ACHN (cell line): Measurements from ENCODE around the gene MAN1A1.

Experiments used
- DNase-seq: peaks from one replicate; pipeline ENCODE4 v3.0.0-alpha.2; 2015
- in situ Hi-C: cut with HindIII; loops from 2 replicates; pipeline ENCODE4 v1.10.0; 2017; ENCODE audit warnings: low sequenced_read_pairs, low pct_ligation_motif_present, low pct_unique_long_range_greater_than_20kb

MAN1A1 gene

DNA sequence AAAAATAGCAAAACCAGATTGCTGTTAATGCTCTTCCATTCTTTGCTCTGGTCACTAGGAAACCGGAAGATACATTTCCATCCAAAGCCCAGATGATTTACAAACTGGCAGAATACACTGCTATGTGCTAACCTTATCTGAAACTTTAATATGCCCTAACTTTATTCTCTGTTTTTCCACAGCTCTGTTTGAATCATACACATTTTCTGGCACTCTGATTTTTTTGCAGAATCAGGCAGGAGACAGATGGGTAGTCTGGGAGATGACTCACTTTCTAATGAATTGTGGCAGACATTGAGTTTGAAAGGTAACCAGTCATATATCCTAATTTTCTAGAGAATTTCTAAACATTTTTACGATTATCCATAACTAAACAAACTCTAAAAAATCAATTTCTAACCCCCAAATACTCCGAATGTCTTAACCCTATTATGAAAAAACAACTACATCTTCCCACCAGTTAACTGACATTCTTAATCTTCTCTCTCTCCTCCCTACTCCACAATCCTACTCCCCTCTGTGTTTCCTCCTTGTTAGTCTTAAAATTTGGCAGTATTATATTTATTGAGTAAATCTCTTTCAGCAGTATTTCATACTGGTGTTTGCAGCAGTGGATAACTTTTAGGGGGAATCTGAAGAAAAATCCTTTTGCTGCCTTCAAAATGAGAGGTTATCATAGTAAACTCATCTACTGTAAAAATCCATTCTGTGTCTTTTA, 63.5 kb downstream of the MAN1A1 start:
- DNase-seq = no peak
- in situ Hi-C loops = no loop called here

DNA sequence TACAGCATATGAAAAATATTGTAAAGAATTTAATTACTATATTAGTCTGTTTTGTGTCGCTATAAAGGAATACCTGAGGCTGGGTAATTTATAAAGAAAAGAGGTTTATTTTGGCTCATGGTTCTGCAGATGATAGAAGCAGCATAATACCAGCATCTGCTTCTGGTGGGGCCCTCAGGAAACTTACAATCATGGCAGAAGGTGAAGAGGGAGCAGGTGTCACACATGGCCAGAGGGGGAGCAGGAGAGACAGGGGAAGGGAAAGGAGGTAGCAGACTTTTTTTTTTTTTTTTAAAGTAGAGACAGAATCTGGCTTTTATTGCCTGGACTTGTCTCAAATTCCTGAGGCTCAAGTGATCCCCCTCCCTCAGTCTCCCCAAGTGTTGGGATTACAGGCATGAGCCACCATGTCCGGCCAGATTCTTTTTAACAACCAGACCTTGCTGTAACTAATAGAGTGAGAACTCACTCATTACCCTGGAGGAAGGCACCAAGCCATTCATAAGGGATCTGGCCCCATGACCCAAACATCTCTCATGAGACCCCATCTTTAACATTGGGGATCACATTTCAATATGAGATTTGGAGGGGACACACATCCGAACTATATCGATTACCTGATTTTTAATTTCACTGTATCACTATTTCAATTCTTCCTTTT, 64.6 kb downstream of the MAN1A1 start:
- in situ Hi-C loops = no loop called here
- peak; percentile 33 for DNase-seq

DNA sequence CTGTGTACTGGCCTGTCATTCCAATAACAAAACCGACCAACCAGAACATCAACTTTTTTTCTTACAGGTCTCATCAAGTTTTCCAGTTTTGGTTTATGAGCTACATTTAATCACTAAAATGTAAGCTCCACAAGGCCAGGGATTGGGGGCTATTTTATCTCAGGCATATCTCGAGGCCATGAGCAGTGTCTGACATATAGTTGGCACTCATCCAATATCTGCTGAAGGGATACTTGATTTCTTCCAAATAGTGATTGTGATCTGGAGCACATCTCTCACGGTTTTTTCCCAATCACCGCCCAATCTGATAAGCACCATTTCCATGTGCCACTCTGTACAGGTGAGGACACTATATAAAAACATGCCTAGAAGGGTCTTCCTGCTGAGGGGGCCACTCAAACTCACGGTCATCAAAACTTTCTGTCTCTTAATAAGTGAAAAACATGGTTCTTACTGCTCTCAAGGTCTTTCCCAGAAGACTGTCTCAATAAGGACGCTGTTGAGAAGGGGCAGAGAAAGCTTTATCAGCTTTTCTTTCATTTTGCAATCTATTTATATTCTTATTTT, 65.5 kb downstream of the MAN1A1 start:
- no peak for DNase-seq
- in situ Hi-C loops = no loop called here

DNA sequence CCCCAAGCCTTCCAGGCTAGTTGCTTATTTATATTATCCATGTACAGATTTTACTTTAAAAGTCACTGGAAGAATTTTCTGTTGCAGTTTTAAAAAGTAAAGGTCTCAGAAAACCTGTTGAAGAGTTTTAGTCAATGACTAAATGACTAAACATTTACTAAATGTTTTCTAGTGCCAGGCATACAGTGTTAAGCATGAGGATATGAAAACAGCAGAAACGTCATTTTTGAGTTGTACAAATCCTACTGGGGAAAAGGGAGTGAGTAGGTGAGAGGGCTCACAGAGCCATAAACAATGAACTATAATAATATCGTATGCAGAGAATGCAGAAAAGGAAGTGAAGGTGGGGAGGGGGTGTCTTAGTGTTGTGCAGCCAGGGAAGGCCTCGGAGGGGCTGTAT, 66.3 kb downstream of the MAN1A1 start:
- in situ Hi-C loops = no loop called here
- DNase-seq = peak; percentile 17

DNA sequence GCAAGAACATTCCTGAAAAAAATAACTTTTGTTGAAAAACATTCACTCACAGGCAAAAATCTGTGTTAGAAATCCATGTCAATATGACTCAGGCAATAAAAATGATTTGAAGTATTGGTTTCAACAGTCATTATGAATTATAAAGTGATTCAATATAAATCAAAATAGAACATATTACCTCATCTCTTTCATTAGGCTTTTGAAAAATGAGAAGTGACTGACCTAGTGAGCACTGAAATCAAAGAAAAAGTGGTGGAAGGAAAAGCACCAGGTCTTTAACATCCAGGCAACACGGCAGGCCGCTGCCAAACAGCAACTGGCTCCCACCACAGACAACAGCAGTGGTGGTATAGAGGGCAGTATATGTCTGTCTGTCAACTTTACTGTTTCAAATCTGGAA, 68.9 kb downstream of the MAN1A1 start:
- DNase-seq = no peak
- in situ Hi-C loops = no loop called here

DNA sequence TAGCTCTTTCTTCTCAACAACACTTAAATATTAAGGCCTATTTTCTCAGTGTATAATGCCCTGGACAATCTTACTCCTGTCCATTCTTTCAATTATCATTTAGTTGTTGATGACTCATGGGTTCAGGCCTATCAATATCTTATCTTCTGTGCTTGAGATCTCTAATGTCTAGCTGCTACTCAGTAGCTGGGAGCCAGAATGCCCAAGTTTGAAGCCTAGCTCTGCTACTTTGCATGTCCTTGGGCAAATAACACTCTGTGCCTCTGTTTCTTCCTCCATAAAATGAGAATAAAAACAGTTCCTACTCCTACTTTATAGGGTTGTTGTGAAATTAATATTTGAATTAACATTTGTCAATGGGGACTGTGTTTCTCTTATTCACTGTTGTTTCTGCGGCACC, 69.5 kb downstream of the MAN1A1 start:
- DNase-seq = no peak
- in situ Hi-C loops = no loop called here

DNA sequence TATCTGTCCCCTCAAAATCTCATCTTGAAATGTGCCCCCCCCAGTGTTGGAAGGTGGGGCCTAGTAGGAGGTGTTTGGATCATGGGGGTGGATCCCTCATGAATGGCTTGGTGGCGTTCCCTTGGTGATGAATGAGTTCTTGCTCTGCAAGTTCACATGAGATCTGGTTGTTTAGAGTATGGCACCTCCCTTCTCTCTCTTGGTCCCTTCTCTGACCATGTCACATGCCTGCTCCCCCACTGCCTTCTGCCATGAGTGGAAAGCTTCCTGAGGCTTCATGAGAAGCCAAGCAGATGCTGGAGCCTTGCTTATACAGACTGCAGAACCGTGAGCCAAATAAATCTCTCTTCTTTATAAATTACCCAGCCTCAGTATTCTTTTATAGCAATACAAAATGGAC, 70.9 kb downstream of the MAN1A1 start:
- DNase-seq = no peak
- in situ Hi-C loops = no loop called here

DNA sequence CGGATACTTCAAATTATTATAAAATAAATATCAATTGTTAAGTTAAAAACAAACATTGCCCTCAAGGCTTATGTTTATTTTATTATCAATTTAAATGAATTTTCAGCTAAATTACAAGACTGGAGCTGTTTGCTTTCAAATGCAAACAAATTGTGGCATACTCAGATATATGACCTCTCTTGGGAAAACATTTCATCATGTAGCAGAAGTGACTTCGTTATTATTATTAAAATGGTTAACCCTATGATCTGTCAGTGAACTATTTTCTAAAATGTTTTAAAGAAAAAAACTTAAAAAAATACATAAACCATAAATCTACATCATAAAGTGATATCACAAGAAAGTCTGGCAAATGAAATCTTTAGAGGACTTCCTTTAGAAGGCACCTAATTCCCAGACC, 72.5 kb downstream of the MAN1A1 start:
- in situ Hi-C loops = no loop called here
- DNase-seq = no peak

DNA sequence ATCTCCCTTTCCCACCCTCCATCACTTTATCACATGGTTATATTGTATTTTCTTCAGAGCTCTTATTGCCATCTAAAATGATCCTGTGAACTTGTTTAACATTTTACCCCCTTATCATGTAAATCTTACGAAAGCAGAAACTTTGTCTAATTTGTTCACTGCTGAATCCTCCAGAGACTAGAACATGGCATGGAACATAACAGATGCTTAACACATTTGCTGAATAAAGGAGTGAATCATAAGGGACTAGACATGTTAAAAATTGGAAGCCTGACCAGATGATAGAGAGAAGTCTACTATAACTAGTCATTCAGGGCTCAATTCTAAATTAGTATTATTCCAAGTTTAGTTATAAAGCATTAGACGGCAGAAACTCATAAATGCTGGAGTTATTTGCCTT, 73.3 kb downstream of the MAN1A1 start:
- in situ Hi-C loops = no loop called here

DNA sequence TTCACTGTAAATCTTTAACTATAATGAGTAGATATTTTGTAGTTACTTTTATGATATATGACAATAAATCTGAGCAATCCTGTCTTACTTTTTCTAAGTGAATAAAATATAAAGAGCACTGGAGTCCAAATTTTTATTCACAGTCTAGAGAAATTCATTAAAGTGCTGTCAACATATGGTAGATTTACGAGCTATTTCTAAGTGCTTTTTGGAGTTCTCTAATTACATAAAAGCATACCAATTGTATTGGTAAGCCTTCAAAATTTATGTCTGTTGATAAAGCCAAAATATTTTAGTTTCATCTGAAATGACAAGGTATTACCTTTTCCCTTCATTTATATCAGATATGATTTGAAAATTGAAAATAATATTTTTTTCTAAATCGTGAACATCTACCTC, 75.4 kb downstream of the MAN1A1 start:
- in situ Hi-C loops = no loop called here
- no peak for DNase-seq

More for the DNA sequence above, 73.3 kb downstream of the MAN1A1 start:
- DNase-seq = no peak

DNA sequence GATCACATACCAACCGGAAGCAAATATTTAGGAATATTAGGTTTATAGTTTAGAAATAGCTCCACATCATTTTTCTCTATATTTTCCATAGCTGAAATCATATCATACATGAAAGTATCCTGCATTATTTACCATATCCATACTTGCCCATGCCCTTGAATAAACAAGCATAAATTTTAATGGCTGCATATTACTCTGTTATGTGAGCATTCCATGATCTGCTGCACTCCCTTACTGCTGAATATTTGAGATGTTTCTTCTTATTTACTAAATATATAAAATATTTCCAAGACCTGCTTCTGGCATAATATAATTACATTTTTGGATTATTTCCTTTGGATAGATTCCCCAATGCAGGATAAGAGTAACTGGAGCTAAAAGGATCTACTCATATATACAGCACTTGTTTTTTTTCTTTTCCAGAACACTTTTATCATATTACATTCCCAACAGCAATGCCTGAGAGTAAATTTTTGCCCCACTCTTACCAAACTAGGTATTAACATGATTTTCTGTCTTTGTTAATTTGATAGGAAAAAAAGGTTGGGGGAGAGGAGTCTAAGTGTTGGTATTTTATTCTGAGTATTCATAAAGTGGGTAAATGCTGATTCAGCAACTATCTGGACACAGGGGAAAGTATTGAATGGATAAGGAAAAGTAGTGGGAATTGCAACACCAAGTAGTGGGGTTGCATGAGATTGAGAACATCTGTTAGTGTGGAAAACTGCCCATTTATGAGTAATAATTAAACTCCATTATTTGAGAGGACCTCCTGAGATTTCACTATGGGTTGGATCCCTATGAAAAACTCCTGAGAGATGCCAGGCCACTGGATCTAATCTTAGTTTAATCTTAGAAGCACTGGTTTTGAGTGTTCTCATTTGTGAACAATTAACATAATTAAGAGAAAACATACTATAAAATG, 76.0 kb downstream of the MAN1A1 start:
- in situ Hi-C loops = no loop called here
- no peak for DNase-seq

DNA sequence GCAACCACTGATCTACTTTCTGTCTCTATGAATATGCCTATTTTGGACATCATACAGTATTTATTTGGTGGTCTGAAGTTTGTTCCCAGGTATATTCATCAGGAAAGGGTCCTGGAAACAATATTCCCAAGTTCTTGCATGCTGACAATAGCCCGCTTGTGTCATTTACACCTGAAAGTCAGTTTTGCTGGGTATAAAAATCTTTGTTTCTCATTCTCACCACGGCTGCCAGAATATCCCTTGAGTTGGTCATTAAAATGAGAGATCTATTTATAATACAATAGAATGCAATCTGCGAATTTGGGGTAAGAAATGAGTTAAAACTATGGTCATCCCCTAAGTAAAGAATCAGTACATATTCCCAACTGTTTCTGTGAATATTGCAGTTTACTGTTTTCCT, 79.0 kb downstream of the MAN1A1 start:
- in situ Hi-C loops = no loop called here
- no peak for DNase-seq

DNA sequence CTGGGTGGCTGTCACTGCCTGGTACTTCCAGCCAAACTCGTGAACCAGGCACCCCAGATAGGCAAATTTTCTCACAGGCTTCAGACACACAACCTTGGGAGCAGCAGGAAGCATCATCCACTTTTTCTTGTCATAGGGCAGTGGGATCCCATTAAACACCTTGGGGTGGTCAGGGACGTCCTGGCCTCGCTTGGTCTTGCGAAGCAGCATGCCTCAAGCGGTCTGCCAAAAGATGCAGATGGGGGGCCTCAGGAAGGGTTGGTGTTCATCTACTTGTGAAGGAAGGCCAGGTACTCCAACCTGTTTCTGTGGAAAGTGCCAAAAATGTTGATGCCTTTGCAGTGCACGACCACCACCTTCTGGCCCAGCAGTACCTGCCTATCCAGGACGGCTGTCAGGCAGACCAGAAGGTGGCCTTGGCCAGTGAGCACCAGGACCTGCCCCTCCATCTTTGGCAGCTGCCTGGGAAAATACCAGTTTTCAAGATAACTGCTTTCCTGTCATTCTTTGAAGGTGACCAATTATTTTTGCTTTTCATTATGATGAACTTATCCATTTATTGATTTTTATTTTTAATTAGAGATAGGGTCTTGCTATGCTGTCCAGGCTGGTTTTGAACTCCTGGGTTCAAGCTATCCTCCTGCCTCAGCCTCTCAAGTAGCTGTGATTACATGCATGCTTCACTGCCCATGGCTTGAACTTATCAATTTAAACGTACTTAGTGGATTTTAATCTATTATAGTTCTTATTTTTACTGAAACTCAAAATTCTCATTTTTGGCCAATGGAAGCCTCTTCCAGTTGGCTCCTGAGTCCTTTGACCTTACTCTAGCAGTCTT, 80.1 kb downstream of the MAN1A1 start:
- DNase-seq = no peak
- in situ Hi-C loops = no loop called here

DNA sequence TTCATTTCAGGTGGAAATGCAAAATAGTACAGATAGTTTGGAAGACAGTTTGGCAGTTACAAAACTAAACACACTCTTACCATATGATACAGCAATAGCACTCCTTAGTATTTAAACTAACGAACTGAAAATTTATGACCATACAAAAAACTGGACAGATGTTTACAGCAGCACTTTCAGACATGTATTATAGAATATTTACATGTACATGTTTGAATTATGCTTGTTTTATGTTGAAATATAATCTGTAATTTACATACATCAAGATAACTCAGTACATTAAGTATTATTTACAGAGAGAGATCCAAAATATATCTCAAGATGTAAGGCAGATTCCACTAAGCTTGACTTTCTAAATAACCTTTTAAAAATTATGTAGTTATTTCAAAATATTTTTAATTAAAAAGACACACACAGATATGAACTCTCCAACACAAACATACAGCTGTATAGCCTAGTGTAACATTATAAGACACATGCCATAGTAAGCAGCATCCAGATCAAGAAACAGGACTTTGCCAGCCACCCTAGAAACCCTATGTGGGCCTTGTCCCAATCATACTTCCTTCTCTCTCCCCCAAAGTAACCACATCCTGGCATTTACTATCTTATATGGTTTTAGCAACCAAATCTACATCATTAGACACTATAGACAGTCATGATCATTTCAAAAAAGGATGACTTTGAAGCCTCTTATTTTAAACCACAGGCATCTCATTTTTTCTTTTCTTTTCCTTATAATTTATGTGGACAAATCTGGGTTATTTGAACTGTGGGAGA, 82.2 kb downstream of the MAN1A1 start:
- in situ Hi-C loops = no loop called here
- DNase-seq = no peak

DNA sequence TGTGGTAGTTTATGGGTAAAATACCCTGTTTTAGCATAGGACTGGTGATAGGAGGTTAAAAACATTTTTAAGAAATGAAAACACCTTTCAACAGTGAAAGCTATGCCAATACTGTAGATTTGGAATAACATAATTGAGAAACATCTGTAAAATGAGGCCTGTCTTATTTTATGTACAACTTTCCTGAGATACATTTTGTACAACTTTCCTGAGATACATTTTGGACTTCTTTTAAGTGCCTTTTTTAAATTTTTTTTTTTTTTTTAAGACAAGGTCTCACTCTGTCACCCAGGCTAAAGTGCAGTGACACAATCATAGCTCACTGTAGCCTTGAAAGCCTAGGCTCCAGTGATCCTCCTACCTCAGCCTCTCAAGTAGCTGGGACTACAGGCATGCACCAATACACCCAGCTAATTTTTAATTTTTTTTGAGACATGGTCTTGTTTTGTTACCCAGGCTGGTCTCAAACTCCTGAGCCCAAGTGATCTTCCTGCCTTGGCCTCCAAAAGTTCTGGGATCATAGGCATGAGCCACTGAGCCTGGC, 84.6 kb downstream of the MAN1A1 start:
- DNase-seq = no peak
- in situ Hi-C loops = no loop called here

DNA sequence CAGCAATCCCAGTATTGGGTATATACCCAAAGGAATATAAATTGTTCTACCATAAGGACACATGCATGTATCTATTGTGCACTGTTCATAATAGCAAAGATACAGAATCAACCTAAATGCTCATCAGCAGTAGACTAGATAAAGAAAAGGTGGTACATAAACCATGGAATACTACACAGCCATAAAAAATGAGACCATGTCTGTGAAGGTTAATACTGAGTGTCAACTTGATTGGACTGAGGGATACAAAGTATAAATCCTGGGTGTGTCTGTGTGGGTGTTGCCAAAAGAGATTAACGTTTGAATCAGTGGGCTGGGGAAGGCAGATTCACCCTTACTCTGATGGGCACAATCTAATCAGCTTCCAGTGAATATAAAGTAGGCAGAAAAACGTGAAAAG, 86.9 kb downstream of the MAN1A1 start:
- DNase-seq = no peak
- in situ Hi-C loops = no loop called here

DNA sequence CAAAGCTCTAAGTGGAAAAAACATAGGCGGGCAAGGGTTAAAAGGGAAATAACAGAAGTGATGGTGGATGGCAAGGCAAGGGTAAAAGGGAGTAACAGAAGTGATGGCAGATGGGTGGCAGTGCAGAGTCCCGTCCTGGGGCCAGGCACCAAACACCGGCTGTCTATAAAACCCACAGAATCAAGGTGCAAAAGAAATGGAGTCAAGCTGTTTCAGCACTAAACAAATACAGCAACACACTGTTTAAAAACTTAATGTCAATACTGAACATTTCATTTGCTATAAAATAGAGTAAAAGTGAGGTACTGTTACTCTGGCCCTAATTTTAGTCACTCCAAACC, 87.6 kb downstream of the MAN1A1 start:
- in situ Hi-C loops = no loop called here
- no peak for DNase-seq
